Vagina (tissue), 2 donors: ENCODE measurements around the gene LPIN3.

Source experiments
- CTCF ChIP-seq, 3 experiments: fragments of 450-650 bp in 2 of 3; fragments of 200-600 bp in 1 of 3; sonication (generic) in 1 of 3; IDR thresholded peaks; one replicate each; pipeline ENCODE4 v1.5.1; 2017 to 2019; ENCODE audit warnings: antibody characterized with exemption in 3 of 3, mild to moderate bottlenecking in 2 of 3, moderate library complexity in 2 of 3
- POLR2A ChIP-seq, 2 donors: fragments of 450-650 bp; IDR thresholded peaks; one replicate each; pipeline ENCODE4 v1.6.1; 2017; ENCODE audit warnings: antibody characterized with exemption in 2 of 2, mild to moderate bottlenecking in 2 of 2, moderate library complexity in 2 of 2

- TF ChIP-seq CTCF (IDR thresholded peaks at IDR 0.05) (no peak), POLR2A (IDR thresholded peaks at IDR 0.05) (no peak)
Observed at GRCh38 chr20:41349266-41349665, 8.6 kb downstream of the LPIN3 start.
